NCI-H345 treated with DMSO at 0.1 percent for 48 hours (cell line): ENCODE measurements around the gene KNL1.
A peak's percentile ranks its signal among the peaks of the same experiment; 100 is the strongest.
"Not testable (repeated sequence)": the region's sequence is repeated elsewhere in the genome, so short reads cannot be mapped to it uniquely, and the experiment has no call there.

Experiments used
- DNase-seq: peaks from one replicate; lab custom pipeline; 2025; ENCODE audit not compliant: unreplicated experiment; lab: John Stamatoyannopoulos, UW

Gene KNL1

GRCh38 chr15:40593588-40594428 lies at the start of gene KNL1:
TSS of gene KNL1 (plus strand) at chr15:40594249. CDS start at chr15:40602932, 8,683 bp downstream.
- DNase-seq = peak; percentile 89

- no peak for DNase-seq
These were observed 48.6 kb upstream of the KNL1 start for GRCh38 chr15:40545457-40545856.

- DNase-seq = no peak
These were observed 45.4 kb upstream of the KNL1 start for GRCh38 chr15:40548610-40549009.

- no peak for DNase-seq
These were observed 44.2 kb upstream of the KNL1 start for GRCh38 chr15:40549894-40550293.

- no peak for DNase-seq
These were observed 43.6 kb upstream of the KNL1 start for GRCh38 chr15:40550341-40551037.

- peak; percentile 1 for DNase-seq
These were observed 39.9 kb upstream of the KNL1 start for GRCh38 chr15:40554161-40554525.

- no peak for DNase-seq
These were observed 38.2 kb upstream of the KNL1 start for GRCh38 chr15:40555876-40556275.

- DNase-seq = no peak
These were observed 34.9 kb upstream of the KNL1 start for GRCh38 chr15:40558952-40559742.

- DNase-seq = no peak
These were observed 31.4 kb upstream of the KNL1 start for GRCh38 chr15:40562691-40563090.

- DNase-seq = no peak
These were observed 30.6 kb upstream of the KNL1 start for GRCh38 chr15:40563426-40563825.

GRCh38 chr15:40564591-40565332 lies 29.3 kb upstream of the KNL1 start, which contains the start of gene CCDC32:
TSS of gene CCDC32 (minus strand) at chr15:40565042. CDS start at chr15:40563015, 2,027 bp downstream.
- peak; percentile 86 for DNase-seq

GRCh38 chr15:40565333-40566238 lies 28.5 kb upstream of the KNL1 start:
- no peak for DNase-seq

- DNase-seq = no peak
These were observed 26.9 kb upstream of the KNL1 start for GRCh38 chr15:40567111-40567510.

GRCh38 chr15:40569129-40569953 lies 24.7 kb upstream of the KNL1 start, which contains the start of gene RPUSD2:
TSS of gene RPUSD2 (plus strand) at chr15:40569299. CDS start at chr15:40569338, 39 bp downstream.
- peak; percentile 34 for DNase-seq

GRCh38 chr15:40575113-40575512 lies 18.9 kb upstream of the KNL1 start:
- DNase-seq = no peak

- DNase-seq = not testable (repeated sequence)
These were observed 17.1 kb upstream of the KNL1 start for GRCh38 chr15:40576914-40577313.

- no peak for DNase-seq
These were observed 15.2 kb upstream of the KNL1 start for GRCh38 chr15:40578892-40579291.

GRCh38 chr15:40581796-40582195 lies 12.3 kb upstream of the KNL1 start:
- DNase-seq = not testable (repeated sequence)
